Stimulated activated CD8-positive, alpha-beta memory T cell treated with anti-CD3 and anti-CD28 coated beads, Interleukin-2, amount 100 ng/mL, for 48 hours (primary cell): ENCODE results near the gene CMC2.

Source experiments
- DNase-seq, 2 donors: peaks; one replicate each; pipeline ENCODE4 v3.0.0-alpha.2; 2020; ENCODE audit warnings: low read depth in 2 of 2

CMC2 gene

GRCh38 chr16:81003064-81003463, 3.6 kb downstream of the CMC2 start:
- no peak for DNase-seq

GRCh38 chr16:81001330-81001729, 5.4 kb downstream of the CMC2 start:
- DNase-seq: no peak

- DNase-seq: no peak
Observed at GRCh38 chr16:81000873-81001272, 5.8 kb downstream of the CMC2 start.

DNA sequence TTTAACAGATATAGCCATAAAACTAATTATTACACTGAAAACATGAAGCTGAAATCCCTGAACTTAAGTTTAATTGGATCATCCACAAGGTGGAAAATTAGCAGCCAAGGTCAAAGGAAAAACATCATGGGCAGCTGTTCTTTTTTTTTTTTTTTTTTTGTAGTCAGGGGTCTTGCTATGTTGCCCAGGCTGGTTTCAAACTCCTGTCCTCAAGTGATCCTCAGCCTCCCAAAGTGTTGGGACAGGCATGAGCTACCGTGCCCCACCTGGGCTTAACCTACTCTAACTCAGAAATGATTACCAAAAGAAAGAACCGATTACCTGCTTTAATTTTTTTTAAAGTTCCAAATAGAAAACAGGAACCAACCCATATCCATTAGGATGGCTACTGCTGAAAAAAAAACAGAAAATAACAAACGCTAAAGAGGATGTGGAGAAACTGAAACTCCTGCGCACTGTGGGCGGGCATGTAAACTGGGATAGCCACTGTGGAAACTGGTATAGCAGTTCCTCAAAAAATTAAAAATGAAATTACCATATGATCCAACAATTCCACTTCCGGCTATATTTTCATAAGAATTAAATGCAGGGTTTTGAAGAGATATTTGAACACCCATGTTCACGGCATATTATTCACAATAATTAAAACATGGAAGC, 8.6 kb downstream of the CMC2 start:
- DNase-seq: no peak

- DNase-seq: no peak
Observed at GRCh38 chr16:80997139-80997798, 9.4 kb downstream of the CMC2 start.

DNA sequence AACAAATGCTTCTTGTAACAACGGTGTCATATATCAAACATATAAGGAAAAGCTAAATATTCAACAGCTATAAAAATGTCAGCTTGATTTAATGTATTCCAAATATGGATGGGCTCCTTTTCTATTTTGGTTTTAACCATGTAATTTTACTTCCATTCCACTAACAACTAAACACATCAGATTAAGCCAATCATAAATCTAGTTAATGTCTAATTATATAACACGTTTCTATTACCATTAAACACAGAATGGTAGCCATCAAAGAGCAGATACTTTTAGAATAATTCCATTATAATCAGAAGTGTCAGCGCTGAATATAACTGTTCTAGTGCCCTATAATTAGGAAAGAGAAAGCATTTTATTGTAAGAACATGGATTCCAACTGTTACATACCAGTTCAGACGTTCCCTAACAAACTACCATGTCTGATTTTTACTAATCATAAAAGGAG, 10.0 kb downstream of the CMC2 start:
- DNase-seq: no peak

GRCh38 chr16:80994451-80994850, 12.2 kb downstream of the CMC2 start:
- no peak for DNase-seq

DNA sequence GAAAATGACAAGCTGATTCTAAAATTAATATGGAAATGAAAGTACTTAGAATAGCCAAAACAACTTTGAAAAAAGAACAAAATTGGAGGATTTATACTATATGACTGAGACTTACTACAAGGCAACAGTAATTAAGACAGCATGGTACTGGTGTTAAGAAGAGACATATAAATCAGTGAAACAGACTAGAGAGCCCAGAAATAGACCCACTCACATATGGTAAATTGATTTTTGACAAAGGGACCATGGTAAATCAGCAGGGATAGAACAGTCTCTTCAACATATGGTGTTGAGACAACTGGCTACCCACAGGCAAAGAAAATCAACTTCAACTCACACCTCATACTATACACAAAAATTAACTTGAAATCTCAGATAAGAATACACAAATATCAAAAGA, 12.9 kb downstream of the CMC2 start:
- no peak for DNase-seq

- no peak for DNase-seq
Observed at GRCh38 chr16:80993307-80993706, 13.4 kb downstream of the CMC2 start.

GRCh38 chr16:80992676-80993293, 13.9 kb downstream of the CMC2 start:
- no peak for DNase-seq

GRCh38 chr16:80991792-80992430, 14.8 kb downstream of the CMC2 start:
- DNase-seq: no peak

- DNase-seq: no peak
Observed at GRCh38 chr16:80990978-80991377, 15.7 kb downstream of the CMC2 start.

GRCh38 chr16:80990577-80990976, 16.1 kb downstream of the CMC2 start:
- no peak for DNase-seq

GRCh38 chr16:80989801-80990200, 16.9 kb downstream of the CMC2 start:
- DNase-seq: no peak

- no peak for DNase-seq
Observed at GRCh38 chr16:80988756-80989155, 17.9 kb downstream of the CMC2 start.

DNA sequence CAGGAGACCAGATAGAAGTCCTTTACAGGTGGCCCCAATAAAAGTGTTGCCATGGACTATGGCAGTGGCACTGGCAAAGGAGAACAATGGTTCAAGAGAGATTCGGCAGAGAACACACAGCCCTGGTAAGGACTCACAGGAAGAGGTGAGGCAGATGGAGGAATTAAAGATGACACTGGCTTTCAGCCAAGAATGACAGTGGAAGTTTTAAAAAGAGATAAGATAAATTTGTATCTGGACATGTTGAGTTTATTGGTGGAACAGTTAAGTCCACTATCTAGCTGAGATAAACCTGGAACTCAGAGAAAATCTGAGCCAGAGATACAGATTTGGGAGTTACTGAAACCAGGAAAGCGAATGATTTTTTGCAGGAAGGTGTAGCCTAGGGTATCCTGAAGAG, 20.1 kb downstream of the CMC2 start:
- DNase-seq: no peak

DNA sequence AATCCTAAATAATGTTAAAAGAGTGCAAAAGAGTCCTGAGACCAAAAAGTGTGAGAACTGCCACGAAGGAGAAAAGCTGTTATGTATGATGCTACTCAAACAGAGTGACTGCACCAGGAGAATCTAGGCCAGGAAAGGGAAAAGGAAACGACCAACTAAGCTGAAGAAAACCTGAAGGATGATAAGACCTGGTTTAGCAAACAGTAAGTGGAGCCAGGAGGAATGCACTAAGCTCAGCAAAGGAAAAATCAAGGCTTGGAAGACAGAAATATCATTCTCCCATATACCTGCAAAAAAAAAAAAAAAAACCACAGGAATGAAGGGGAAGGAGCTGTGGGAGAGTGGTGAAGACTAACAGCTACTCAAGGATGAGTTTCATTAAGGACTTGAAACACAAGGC, 21.1 kb downstream of the CMC2 start:
- no peak for DNase-seq

DNA sequence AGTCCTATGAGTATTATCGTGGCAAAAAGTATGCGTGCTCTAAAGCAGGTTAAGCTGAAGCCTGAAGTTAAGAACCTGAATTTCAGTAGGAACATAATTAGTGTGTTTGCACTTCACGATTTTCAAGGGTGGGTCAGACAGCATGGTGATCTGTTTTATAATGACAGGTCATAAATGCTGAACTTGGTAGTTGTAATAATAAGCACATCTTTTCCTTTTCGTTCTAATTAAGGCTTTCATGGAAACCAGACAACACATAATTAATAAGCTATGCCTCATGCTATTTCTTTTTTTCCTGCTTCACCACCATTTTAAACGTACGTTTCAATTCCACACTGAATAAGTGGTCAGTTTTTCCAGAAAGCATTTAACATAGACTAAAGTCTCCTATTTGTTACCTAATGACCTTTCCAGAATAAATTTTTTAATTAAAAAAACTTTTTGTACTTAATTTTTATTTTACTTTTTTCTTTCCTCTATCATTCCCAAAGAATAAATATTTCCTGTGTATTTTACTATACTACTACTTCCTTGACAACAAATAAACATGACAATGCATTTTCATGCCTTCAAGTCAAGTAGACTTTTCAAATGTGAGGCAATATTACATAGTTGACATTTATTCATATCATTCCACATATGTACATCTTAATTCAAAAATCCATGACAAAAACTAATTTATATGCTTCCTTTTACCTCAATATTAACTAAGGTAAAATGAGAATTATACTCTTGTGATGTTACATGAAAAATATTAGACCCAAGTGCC, 22.4 kb downstream of the CMC2 start:
- DNase-seq: no peak

- no peak for DNase-seq
Observed at GRCh38 chr16:80982646-80983045, 24.0 kb downstream of the CMC2 start.

GRCh38 chr16:80981103-80981502, 25.6 kb downstream of the CMC2 start:
- no peak for DNase-seq

GRCh38 chr16:80976946-80977345, 29.7 kb downstream of the CMC2 start:
- DNase-seq: no peak
